SU-DHL-6 (cell line): ENCODE measurements around the gene HLA-F.

Source experiments
- CTCF ChIP-seq: fragments of 200-600 bp; sonication (generic); IDR thresholded peaks from one replicate; pipeline ENCODE4 v1.5.1; 2017; ENCODE audit warnings: antibody characterized with exemption, mild to moderate bottlenecking, low read length, moderate library complexity; ENCODE audit not compliant: insufficient read depth, poor library complexity, severe bottlenecking
- EZH2phosphoT487 ChIP-seq: fragments of 200-600 bp; sonication (generic), shearing (Covaris generic); conservative IDR thresholded peaks from 2 replicates; pipeline ENCODE4 v1.6.1; 2018; ENCODE audit warnings: mild to moderate bottlenecking, antibody characterized with exemption, low read length, moderate library complexity, mixed read lengths

GRCh38 chr6:29720863-29721262 lies 2.4 kb upstream of the HLA-F start:
- no peak for TF ChIP-seq EZH2phosphoT487
- peak; percentile 21 for TF ChIP-seq CTCF
